Fibroblast of mammary gland (primary cell): ENCODE measurements around the gene CD180.

Experiments
- DNase-seq: peaks from one replicate; pipeline ENCODE4 v3.0.0-alpha.2; 2010; ENCODE audit warnings: low read depth
- H3K4me3 ChIP-seq: 2 replicates; pipeline ENCODE4 v1.5.1; 2011; ENCODE audit warnings: low read depth, mild to moderate bottlenecking, low read length, moderate library complexity; ENCODE audit not compliant: control insufficient read depth
- CTCF ChIP-seq: conservative IDR thresholded peaks from 2 replicates; pipeline ENCODE4 v1.5.1; 2011; ENCODE audit warnings: low read depth, low read length, inconsistent platforms; ENCODE audit not compliant: control insufficient read depth, insufficient read depth

The CD180 gene

GRCh38 chr5:67165526-67166459 lies 30.8 kb downstream of the CD180 start:
- DNase-seq, result peak; percentile 80
- H3K4me3 ChIP-seq, result no peak overlapping the region
- TF ChIP-seq CTCF, result peak; percentile 77

- no peak for DNase-seq
- no peak for TF ChIP-seq CTCF
- no peak overlapping the region for H3K4me3 ChIP-seq
Observed at GRCh38 chr5:67164856-67165525, 31.6 kb downstream of the CD180 start.

GRCh38 chr5:67163863-67164595 lies 32.6 kb downstream of the CD180 start:
- DNase-seq, result no peak
- H3K4me3 ChIP-seq, result no peak overlapping the region
- no peak for TF ChIP-seq CTCF

- no peak overlapping the region for H3K4me3 ChIP-seq
- no peak for TF ChIP-seq CTCF
- no peak for DNase-seq
Observed at GRCh38 chr5:67163231-67163756, 33.3 kb downstream of the CD180 start.

GRCh38 chr5:67161767-67162166 lies 34.8 kb downstream of the CD180 start:
- H3K4me3 ChIP-seq, result no peak overlapping the region
- TF ChIP-seq CTCF, result no peak
- no peak for DNase-seq

- H3K4me3 ChIP-seq, result no peak overlapping the region
- DNase-seq, result peak; percentile 47
- no peak for TF ChIP-seq CTCF
Observed at GRCh38 chr5:67160985-67161384, 35.6 kb downstream of the CD180 start.
